SK-N-SH (cell line): ENCODE results near the gene SLIT1.

Experiments
- CTCF ChIP-seq: fragments of 200-600 bp; sonication (generic); IDR thresholded peaks from 2 replicates; pipeline ENCODE4 v1.6.1; 2017; ENCODE audit warnings: antibody characterized with exemption, mild to moderate bottlenecking, moderate library complexity
- FOSL2 ChIP-seq: IDR thresholded peaks from 2 replicates; pipeline ENCODE4 v1.4.0; 2012; ENCODE audit warnings: low read depth, mild to moderate bottlenecking, moderate library complexity, borderline replicate concordance
- FOXJ3 ChIP-seq: sonication (generic); formaldehyde crosslinking; IDR thresholded peaks from 2 replicates; pipeline ENCODE4 v1.5.1; 2020; ENCODE audit warnings: mild to moderate bottlenecking, missing genetic modification reagents
- GABPA ChIP-seq: IDR thresholded peaks from 2 replicates; pipeline ENCODE4 v1.4.0; 2012; ENCODE audit warnings: low read depth, mild to moderate bottlenecking
- GATA2 ChIP-seq: sonication (generic); formaldehyde crosslinking; IDR thresholded peaks from 2 replicates; pipeline ENCODE4 v1.5.0; 2020; ENCODE audit warnings: mild to moderate bottlenecking, missing genetic modification reagents
- NFIC ChIP-seq: IDR thresholded peaks from 2 replicates; pipeline ENCODE4 v1.4.0; 2012; ENCODE audit warnings: borderline replicate concordance
- POLR2AphosphoS5 ChIP-seq: IDR thresholded peaks from 2 replicates; pipeline ENCODE4 v1.6.1; 2012; ENCODE audit warnings: low read depth, low read length
- RAD21 ChIP-seq: IDR thresholded peaks from 2 replicates; pipeline ENCODE4 v1.6.1; 2012; ENCODE audit warnings: mild to moderate bottlenecking, low read length
- RFX5 ChIP-seq: IDR thresholded peaks from 2 replicates; pipeline ENCODE4 v1.6.1; 2012; ENCODE audit warnings: mild to moderate bottlenecking, improper control_type of control experiment, low read length
- SMC3 ChIP-seq: IDR thresholded peaks from 2 replicates; pipeline ENCODE4 v1.6.1; 2012; ENCODE audit warnings: low read depth, low read length, improper control_type of control experiment
- YY1 ChIP-seq: IDR thresholded peaks from 2 replicates; pipeline ENCODE4 v1.4.0; 2012; ENCODE audit warnings: low read depth, mild to moderate bottlenecking

- no peak for TF ChIP-seq GATA2 (CRISPR knock-in tag)
- TF ChIP-seq RFX5 = no peak
- TF ChIP-seq CTCF = no peak
- TF ChIP-seq YY1 = no peak
- no peak for TF ChIP-seq SMC3
- no peak for TF ChIP-seq POLR2AphosphoS5
- no peak for TF ChIP-seq RAD21
- no peak for TF ChIP-seq GABPA
- no peak for TF ChIP-seq FOSL2
- no peak for TF ChIP-seq FOXJ3
- TF ChIP-seq NFIC = no peak
Measured at GRCh38 chr10:97039538-97040247, 146.1 kb downstream of the SLIT1 start.
